GM10266 (cell line): ENCODE measurements around the gene FAM131A.

Experiments used
- DNase-seq: peaks from one replicate; pipeline ENCODE4 v3.0.0; 2012; ENCODE audit errors: extremely low spot score
- CTCF ChIP-seq: IDR thresholded peaks from 2 replicates; pipeline ENCODE4 v1.5.1; 2012; ENCODE audit warnings: mild to moderate bottlenecking, low read depth; ENCODE audit not compliant: control insufficient read depth, insufficient read depth; ENCODE audit errors: missing control alignments

Gene FAM131A

GRCh38 chr3:184337399-184337714, at the start of gene FAM131A:
Gene FAM131A, plus strand, starts transcription at chr3:184337600. Its CDS starts 31 bp downstream, at chr3:184337631.
- no peak for DNase-seq
- no peak for TF ChIP-seq CTCF

GRCh38 chr3:184289426-184289938, 47.9 kb upstream of the FAM131A start:
- peak; percentile 60 for TF ChIP-seq CTCF
- peak; percentile 87 for DNase-seq

GRCh38 chr3:184290331-184290730, 47.1 kb upstream of the FAM131A start:
- no peak for DNase-seq
- TF ChIP-seq CTCF: no peak

- no peak for DNase-seq
- TF ChIP-seq CTCF: no peak
These were observed 46.2 kb upstream of the FAM131A start for GRCh38 chr3:184291044-184291737.

- TF ChIP-seq CTCF: no peak
- no peak for DNase-seq
These were observed 45.5 kb upstream of the FAM131A start for GRCh38 chr3:184291738-184292445.

GRCh38 chr3:184295771-184296170, 41.6 kb upstream of the FAM131A start:
- no peak for TF ChIP-seq CTCF
- DNase-seq: no peak

- TF ChIP-seq CTCF: no peak
- DNase-seq: no peak
These were observed 40.8 kb upstream of the FAM131A start for GRCh38 chr3:184296616-184297015.
